HG03095 (cell line): ENCODE measurements around the gene KPNA6.

Experiments used
- ATAC-seq: cut with Tn5 transposase; IDR thresholded peaks from one replicate; pipeline ENCODE4 v1.9.1; 2021; ENCODE audit warnings: moderate library complexity; ENCODE audit not compliant: unreplicated experiment

The KPNA6 gene

GRCh38 chr1:32215629-32216480 is 108.0 kb downstream of the KPNA6 start:
- ATAC-seq = peak; percentile 55

GRCh38 chr1:32216566-32216965 is 108.7 kb downstream of the KPNA6 start:
- ATAC-seq = no peak

GRCh38 chr1:32219022-32219421 is 111.2 kb downstream of the KPNA6 start:
- no peak for ATAC-seq

GRCh38 chr1:32220746-32221580 is 113.1 kb downstream of the KPNA6 start:
- ATAC-seq = no peak

- ATAC-seq = no peak
Measured at GRCh38 chr1:32221581-32221979, 113.7 kb downstream of the KPNA6 start.

GRCh38 chr1:32221980-32222755 is 114.3 kb downstream of the KPNA6 start, which contains the start of the genes EIF3I and TMEM234:
EIF3I (plus strand) TSS chr1:32222407; CDS start chr1:32222442, 35 bp downstream.
TMEM234 (minus strand) TSS chr1:32222353; CDS start chr1:32222322, 31 bp downstream.
- ATAC-seq = peak; percentile 91

- ATAC-seq = no peak
Measured at GRCh38 chr1:32223683-32224082, 115.8 kb downstream of the KPNA6 start.

GRCh38 chr1:32224285-32224684 is 116.4 kb downstream of the KPNA6 start:
- no peak for ATAC-seq
